Muscle of leg (tissue), 11 donors: ENCODE data around the gene CLIC3. TPM values are rescaled to one million over a fixed set of nuclear protein-coding genes. Genes with fewer than 3 reads are reported as not detected.

Experiments used
- DNase-seq: peaks from one replicate; pipeline ENCODE4 v3.0.0; 2013
- H3K27ac ChIP-seq: one replicate; pipeline ENCODE4 v1.5.1; 2013; ENCODE audit warnings: mild to moderate bottlenecking, low read length, control low read depth
- H3K27me3 ChIP-seq: one replicate; pipeline ENCODE4 v1.6.1; 2013; ENCODE audit warnings: low read length; ENCODE audit not compliant: control insufficient read depth, insufficient read depth
- H3K36me3 ChIP-seq: one replicate; pipeline ENCODE4 v1.6.1; 2013; ENCODE audit warnings: low read length; ENCODE audit not compliant: control insufficient read depth, insufficient read depth
- H3K4me1 ChIP-seq: one replicate; pipeline ENCODE4 v1.6.1; 2013; ENCODE audit warnings: low read length; ENCODE audit not compliant: control insufficient read depth, insufficient read depth
- H3K4me3 ChIP-seq: one replicate; pipeline ENCODE4 v1.5.1; 2013; ENCODE audit warnings: low read length, control low read depth
- H3K9me3 ChIP-seq: replicated peaks from 2 replicates; pipeline ENCODE4 v1.6.1; 2013; ENCODE audit warnings: low read depth, low read length; ENCODE audit not compliant: control insufficient read depth
- WGBS: methylation state at CpG from one replicate; pipeline ENCODE4 v1.1.5; 2013; ENCODE audit warnings: missing lambda C conversion rate; ENCODE audit not compliant: insufficient coverage; 5-methylcytosine and 5-hydroxymethylcytosine counted together
- polyA plus RNA-seq, 8 donors: library from polyadenylated mRNA; unstranded; fragments of 120-200 nt; gene quantifications; one replicate each; pipeline versions ENCODE4 v1.2.1 to v1.2.3, GENCODE V29; 2013; ENCODE audit warnings: inconsistent platforms in 1 of 8, low replicate concordance in 1 of 8; ENCODE audit not compliant: insufficient read length in 8 of 8, insufficient read depth in 1 of 8
- total RNA-seq: library from RNA; stranded (reverse); fragments of 120-200 nt; gene quantifications from one replicate; pipeline ENCODE4 v1.2.4, GENCODE V29; 2013

Gene CLIC3
- total and polyA plus RNA-seq, 9 donors = 0.27 to 8.4 (median 0.60) TPM

DNA sequence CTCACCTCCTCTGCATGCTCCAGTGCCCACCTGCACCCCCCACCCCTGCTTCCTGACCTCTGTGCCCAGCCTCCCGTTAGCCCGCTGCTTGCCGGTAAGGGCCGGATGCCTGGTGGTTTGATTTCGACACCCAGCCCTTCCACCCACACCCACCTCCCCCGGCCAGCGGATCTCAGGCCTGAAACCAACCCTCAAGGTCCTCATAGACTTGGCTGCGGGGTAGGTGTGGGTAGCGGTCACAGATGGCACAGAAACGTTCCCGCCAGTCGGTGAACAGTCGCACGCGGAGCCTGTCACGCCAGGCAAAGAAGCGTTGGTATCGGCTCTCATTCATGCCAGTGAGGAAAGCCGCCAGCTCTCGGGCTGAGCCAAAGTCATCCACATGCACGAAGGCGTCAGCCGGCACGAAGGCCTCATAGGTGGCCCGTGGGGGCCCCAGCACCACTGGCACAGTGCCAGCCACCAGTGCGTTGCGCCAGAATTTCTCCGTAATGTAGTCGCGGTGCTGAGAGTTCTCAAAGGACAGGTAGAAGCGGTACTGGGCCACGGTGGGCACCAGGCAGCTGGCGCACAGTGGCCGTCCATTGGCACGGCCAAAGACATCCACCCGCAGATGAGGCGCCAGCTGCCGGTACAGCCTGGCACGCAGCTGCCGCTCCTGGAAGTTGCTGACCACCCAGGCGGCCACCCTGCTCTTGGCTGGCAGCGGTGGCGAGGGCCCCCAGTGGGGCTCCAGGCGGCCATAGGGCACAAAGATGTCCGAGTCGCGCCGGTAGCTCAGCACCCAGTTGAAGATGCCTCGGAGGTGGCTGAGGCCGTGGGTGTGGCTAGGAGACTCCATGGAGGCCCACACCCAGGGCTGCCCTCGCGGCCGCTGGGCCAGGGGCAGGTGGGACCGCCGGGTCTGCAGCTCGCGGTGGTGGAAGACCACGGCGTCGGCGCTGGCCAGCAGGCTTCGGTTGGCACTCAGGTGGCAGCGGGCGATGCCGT is 34.5 kb upstream of the CLIC3 start:
- 85% methylated on average over 59 of the region's 65 CpGs for WGBS
- peaks cover 54% of the 10 kb centered on the region for H3K4me1 ChIP-seq
- no peak for DNase-seq
- H3K9me3 ChIP-seq = no peaks in the 10 kb centered on the region
- no peaks in the 10 kb centered on the region for H3K36me3 ChIP-seq
- peaks cover 8% of the 10 kb centered on the region for H3K27me3 ChIP-seq
- no peak overlapping the region for H3K4me3 ChIP-seq
- no peak overlapping the region for H3K27ac ChIP-seq

DNA sequence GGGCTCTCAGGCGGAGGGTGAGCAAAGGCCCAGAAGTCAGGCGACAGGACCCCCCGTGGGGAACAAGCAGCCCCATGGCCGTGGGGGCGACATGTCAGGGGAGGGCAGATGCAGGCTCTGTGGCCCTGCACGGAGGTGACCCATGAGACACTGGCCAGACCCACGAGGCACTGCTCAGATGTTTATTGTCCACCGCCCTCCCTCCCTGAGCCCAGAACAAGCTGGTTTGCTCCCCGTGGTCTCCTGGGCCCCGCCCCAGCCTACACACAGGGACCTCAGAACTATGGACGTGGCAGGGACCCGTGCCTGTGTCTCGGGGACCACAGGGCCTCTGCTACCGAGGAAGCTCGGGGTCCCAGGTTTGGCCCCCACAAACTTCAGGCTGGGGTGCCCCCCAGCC is 33.6 kb upstream of the CLIC3 start:
- 74% methylated on average over 14 of the region's 15 CpGs for WGBS
- peaks cover 55% of the 10 kb centered on the region for H3K4me1 ChIP-seq
- no peak overlapping the region for H3K4me3 ChIP-seq
- no peak overlapping the region for H3K27ac ChIP-seq
- DNase-seq = no peak
- H3K36me3 ChIP-seq = no peaks in the 10 kb centered on the region
- no peaks in the 10 kb centered on the region for H3K9me3 ChIP-seq
- peaks cover 8% of the 10 kb centered on the region for H3K27me3 ChIP-seq

DNA sequence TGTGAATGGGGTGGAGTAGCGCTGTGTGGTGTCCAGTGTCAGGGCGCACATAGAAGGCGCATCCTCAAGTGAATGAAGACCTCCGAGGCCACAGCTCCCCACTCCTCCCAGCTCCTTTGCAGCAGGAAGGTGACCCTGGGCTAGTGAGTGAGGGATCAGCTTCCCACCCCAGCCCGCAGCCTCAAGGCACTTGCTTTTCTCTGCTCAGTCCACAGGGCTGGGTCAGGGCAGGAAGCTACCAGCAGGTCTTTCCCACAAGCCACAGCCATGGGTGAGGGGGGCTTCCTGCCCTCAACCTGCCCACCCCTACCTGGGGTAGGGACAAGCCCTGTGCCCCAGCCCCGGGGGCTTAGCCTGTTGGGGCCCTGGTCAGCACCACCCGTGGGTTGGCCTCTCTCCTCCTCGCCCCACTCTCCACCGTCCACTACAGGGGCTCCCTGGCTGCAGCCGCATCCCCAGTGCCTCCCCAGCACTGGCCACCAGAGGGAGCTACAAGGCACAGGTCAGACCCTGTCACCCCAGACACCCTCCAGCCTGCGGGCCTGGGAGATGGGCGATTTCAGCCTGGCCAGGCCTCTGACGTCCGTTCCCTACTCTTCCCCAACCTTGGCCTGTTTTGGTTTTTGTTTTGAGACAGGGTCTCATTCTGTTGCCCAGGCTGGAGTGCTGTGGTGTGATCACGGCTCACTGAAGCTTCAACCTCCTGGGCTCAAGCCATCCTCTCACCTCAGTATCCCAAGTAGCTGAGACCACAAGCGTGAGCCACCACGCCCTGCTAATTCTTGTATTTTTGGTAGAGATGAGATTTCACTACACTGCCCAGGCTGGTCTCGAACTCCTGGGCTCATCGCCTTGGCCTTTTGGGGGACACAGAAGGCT is 32.9 kb upstream of the CLIC3 start:
- H3K27ac ChIP-seq = no peak overlapping the region
- H3K9me3 ChIP-seq = no peaks in the 10 kb centered on the region
- H3K4me1 ChIP-seq = peaks cover 49% of the 10 kb centered on the region
- H3K27me3 ChIP-seq = peaks cover 5% of the 10 kb centered on the region
- H3K4me3 ChIP-seq = no peak overlapping the region
- peak; percentile 58 for DNase-seq
- H3K36me3 ChIP-seq = no peaks in the 10 kb centered on the region
- WGBS = 38% methylated on average over 5 of the region's 19 CpGs

DNA sequence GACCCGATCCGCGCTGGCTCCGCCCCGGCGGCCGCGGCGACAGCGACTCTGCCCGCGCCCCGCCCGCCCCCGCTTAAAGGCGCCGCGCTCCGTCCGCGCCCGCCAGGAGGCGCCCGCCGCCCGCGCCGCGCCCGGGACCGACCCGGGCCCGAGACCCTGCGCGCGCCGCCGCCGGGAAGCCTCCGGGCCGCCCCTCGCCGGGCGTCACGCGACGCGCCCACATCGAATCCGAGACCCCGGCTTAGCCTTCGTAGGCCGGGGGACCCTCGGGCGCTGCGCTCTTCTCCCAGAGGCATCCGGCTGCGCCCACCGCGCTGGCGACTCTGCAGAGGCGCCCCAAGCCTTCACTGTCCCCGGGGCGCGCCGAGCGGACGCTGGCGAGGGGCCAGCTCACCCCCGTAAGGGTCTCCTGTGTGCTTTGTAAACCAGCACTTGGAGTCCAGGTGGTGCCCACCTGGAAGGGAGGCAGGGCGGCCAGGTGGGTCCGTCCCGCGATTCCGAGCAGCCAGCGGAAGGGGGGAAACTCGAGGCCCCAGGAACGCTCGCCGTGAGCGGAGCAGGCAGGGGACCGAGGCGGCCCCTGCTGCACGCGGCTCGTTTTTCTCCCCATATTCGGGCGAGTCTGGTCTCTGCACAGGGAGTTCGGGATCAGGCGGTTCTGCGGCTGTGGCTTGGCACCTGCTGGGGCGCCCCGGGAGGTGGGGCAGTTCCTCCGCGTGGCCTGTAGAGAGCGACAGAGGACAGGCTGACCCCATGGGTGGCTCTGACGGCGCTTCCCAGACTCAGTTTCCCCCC is 32.1 kb upstream of the CLIC3 start:
- no peaks in the 10 kb centered on the region for H3K36me3 ChIP-seq
- peak overlapping the region; percentile 56 for H3K4me3 ChIP-seq
- H3K4me1 ChIP-seq = peaks cover 57% of the 10 kb centered on the region
- H3K9me3 ChIP-seq = no peaks in the 10 kb centered on the region
- no peak overlapping the region for H3K27ac ChIP-seq
- WGBS = under 1% methylated on average over 95 of the region's 98 CpGs
- peaks cover 5% of the 10 kb centered on the region for H3K27me3 ChIP-seq
- DNase-seq = peak; percentile 78

DNA sequence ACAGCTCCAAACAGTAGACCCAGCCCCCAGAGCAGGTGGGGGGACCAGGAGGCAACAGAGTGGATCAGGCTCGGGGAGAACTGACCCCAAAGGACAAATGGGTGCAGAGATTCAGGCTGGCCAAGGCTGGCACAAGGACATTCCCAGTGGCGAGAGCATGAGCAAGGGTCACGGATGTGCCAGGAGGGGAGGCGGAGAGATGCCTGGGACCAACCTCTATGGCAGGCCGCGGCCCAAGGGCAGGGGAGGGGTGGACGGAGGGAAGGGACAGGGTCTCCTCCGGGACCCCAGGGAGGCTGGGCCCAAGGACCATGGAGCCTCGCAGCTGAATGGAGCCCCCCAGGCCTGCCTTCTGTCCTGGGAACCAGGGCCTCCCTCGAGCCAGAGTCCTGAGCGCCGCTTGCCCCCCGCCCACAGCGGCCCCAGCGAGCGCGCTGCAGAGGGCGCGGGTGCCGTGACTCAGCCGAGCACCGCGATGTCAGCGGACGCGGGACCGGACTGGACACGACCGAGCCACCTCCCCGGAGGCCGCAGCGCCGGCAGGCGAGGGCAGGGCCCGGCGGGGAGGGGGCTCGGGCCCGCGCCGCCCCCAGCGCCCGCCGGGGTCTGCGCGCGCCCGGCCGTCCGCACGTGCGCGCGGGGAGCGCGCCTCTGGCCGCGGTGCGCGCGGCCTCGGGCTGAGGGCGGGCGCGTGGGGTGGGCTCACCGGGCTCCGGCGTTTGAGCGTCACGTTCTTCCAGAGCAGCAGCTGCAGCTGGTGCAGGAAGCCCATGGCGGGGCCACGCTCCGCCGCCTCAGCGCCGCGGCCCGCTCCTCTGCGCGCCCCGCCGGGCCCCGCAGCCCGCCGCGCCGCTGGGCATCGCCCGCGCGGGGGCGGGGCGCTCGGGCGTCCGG is 31.2 kb upstream of the CLIC3 start, which contains the start of gene ABCA2:
ABCA2 (minus strand) TSS at position 869 of the 894 bp plus-strand sequence; CDS start at position 772, 97 bp downstream.
- Histone ChIP-seq H3K4me3 (peak within 1 kb of the TSS; percentile 56), H3K36me3 (no peaks in the 10 kb centered on the region), H3K27me3 (peaks cover 5% of the 10 kb centered on the region), H3K9me3 (no peaks in the 10 kb centered on the region), H3K4me1 (peaks cover 62% of the 10 kb centered on the region), H3K27ac (no peak within 1 kb of the TSS)
- DNase-seq = no peak
- 2% methylated on average over 95 of the region's 95 CpGs for WGBS

DNA sequence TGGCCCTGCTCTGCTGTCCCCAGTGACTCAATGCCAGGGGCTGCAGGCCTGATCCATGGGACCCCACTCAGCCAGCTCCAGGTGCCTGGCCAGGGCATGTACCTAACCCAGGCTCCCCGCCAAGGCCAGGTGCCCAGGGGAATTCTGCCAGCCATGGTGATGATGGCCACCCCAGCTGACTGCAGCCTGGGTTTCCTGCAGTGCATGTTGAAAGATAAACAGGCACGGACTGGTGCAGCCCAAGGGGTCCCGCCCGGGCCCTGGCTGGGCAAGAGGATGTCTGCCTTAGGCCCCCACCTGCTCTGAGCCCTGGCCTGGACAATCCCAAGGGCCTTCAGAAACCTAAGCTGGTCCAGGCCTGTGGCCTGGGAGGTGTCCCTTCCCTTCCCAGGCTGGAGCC is 30.5 kb upstream of the CLIC3 start:
- no peaks in the 10 kb centered on the region for H3K9me3 ChIP-seq
- WGBS = 64% methylated on average over 2 of the region's 4 CpGs
- no peak overlapping the region for H3K27ac ChIP-seq
- no peaks in the 10 kb centered on the region for H3K36me3 ChIP-seq
- peaks cover 5% of the 10 kb centered on the region for H3K27me3 ChIP-seq
- H3K4me1 ChIP-seq = peaks cover 60% of the 10 kb centered on the region
- no peak for DNase-seq
- no peak overlapping the region for H3K4me3 ChIP-seq

DNA sequence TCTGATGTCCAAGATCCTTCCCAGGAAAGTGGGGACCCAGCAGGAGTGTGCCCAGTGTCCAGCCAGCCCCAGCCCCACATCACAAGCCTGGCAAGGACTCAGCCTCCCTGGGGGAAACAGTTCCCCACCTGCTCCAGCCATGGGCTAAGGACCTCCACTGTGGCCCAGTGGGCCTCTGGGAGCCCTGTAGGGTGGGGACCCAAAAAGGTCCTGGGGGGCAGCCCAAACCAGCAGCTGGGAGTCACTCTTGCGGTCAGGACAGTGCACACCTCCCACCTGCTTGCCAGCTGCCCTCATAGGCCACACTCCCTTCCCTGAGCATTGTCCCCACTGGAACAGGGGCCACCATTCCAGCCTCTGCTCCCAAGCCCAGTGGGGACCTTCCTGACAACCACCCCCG is 30.0 kb upstream of the CLIC3 start:
- Histone ChIP-seq H3K27ac (no peak overlapping the region), H3K36me3 (no peaks in the 10 kb centered on the region), H3K4me1 (peaks cover 58% of the 10 kb centered on the region), H3K4me3 (no peak overlapping the region), H3K9me3 (no peaks in the 10 kb centered on the region), H3K27me3 (peaks cover 5% of the 10 kb centered on the region)
- no peak for DNase-seq
- WGBS = 100% methylated on average over 1 of the region's 2 CpGs

DNA sequence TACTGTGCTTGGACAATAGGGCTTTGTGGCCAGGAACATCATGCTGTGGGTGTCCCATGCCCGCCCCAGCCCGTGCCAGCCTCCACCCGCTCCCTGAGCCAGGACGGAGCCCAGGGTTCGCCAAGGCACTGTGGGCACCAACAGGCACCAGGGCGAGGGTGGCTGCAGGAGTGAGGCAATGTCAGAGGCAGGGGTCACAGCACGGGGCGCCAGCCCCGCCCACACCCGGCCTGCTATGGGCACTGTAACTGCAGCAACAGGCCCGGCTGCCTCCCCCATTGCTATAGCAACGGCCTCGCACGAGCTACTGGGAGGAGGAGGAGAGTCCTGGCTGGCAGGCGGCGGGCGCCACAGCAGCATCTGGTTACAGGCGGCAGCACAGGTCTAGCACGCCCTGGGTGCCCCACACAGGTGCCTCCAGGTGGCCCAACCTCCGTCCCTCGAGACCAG is 29.2 kb upstream of the CLIC3 start:
- H3K4me3 ChIP-seq = no peak overlapping the region
- H3K4me1 ChIP-seq = peaks cover 50% of the 10 kb centered on the region
- H3K9me3 ChIP-seq = no peaks in the 10 kb centered on the region
- no peaks in the 10 kb centered on the region for H3K36me3 ChIP-seq
- H3K27ac ChIP-seq = no peak overlapping the region
- DNase-seq = no peak
- H3K27me3 ChIP-seq = peaks cover 5% of the 10 kb centered on the region
- 76% methylated on average over 20 of the region's 21 CpGs for WGBS

DNA sequence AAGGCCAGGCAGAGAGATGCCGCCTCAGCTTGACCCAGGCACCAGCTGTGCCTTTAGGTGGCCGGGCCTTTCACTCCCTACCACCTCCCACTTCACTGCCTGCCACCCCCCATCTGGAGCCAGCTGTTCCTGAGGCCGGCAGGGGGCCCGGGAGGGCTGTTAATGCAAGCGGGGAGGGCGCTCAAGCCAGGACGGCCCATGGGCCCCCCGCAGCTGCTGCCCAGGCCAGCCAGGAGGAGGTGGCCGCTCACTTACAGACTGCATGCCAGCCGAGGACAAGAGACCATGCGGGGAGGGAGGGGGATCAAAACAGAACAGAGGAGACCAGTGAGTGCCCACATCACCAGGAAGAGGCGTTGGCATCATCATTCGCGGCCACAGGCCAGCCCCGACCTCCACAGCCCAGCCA is 27.2 kb upstream of the CLIC3 start:
- H3K9me3 ChIP-seq = no peaks in the 10 kb centered on the region
- peaks cover 41% of the 10 kb centered on the region for H3K4me1 ChIP-seq
- no peak overlapping the region for H3K27ac ChIP-seq
- H3K27me3 ChIP-seq = no peaks in the 10 kb centered on the region
- no peak for DNase-seq
- H3K36me3 ChIP-seq = peaks cover 3% of the 10 kb centered on the region
- no peak overlapping the region for H3K4me3 ChIP-seq
- 48% methylated on average over 15 of the region's 15 CpGs for WGBS
